HEK293 (cell line): ENCODE results near the gene SIMC1.

ENCODE experiments used
- CTCF ChIA-PET: fragments of 350-600 bp; formaldehyde crosslinking; extraction: SDS; loops from one replicate; lab custom pipeline; 2021; ENCODE audit warnings: antibody characterized with exemption; lab: Yijun Ruan, JAX
- POLR2A ChIA-PET: fragments of 300-600 bp; formaldehyde crosslinking; extraction: SDS; loops from one replicate; lab custom pipeline; 2020; ENCODE audit warnings: antibody characterized with exemption, inconsistent platforms; lab: Yijun Ruan, JAX
- H3K27ac ChIP-seq: fragments of 200-500 bp; sonication (Bioruptor generic); 2 replicates; pipeline ENCODE4 v1.5.1; 2014; ENCODE audit warnings: low read depth, low read length, control low read depth, inconsistent platforms; ENCODE audit errors: extremely low read depth
- H3K36me3 ChIP-seq, 2 experiments: fragments of 200-500 bp in 1 of 2; sonication (Bioruptor generic) in 1 of 2; 1 replicate in 1 of 2; 2 replicates in 1 of 2; pipeline ENCODE4 v1.5.1; 2014 to 2017; ENCODE audit warnings: inconsistent platforms in 2 of 2, low read length in 2 of 2; ENCODE audit not compliant: control insufficient read depth in 2 of 2, insufficient read depth in 1 of 2
- H3K4me1 ChIP-seq: fragments of 200-500 bp; sonication (Bioruptor generic); 2 replicates; pipeline ENCODE4 v1.5.1; 2014; ENCODE audit warnings: mild to moderate bottlenecking, low read length, inconsistent platforms; ENCODE audit not compliant: control insufficient read depth, insufficient read depth
- H3K4me3 ChIP-seq: 2 replicates; pipeline ENCODE4 v1.5.1; 2011; ENCODE audit warnings: low read depth, mild to moderate bottlenecking, control low read depth, low read length, moderate library complexity
- H3K9me3 ChIP-seq: fragments of 200-500 bp; sonication (Bioruptor generic); 2 replicates; pipeline ENCODE4 v1.5.1; 2014; ENCODE audit warnings: low read depth, low read length, inconsistent platforms; ENCODE audit not compliant: control insufficient read depth, insufficient read depth
- BCL11B ChIP-seq: fragments of 450-650 bp; formaldehyde crosslinking; IDR thresholded peaks from 2 replicates; pipeline ENCODE4 v1.5.1; 2016; ENCODE audit warnings: low read depth, missing biosample characterization, missing genetic modification characterization
- GLI4 ChIP-seq: fragments of 450-650 bp; formaldehyde crosslinking; IDR thresholded peaks from 2 replicates; pipeline ENCODE4 v1.5.1; 2016; ENCODE audit warnings: missing biosample characterization, missing genetic modification characterization
- KLF10 ChIP-seq: fragments of 450-650 bp; IDR thresholded peaks from 2 replicates; pipeline ENCODE4 v1.5.1; 2018; ENCODE audit warnings: missing biosample characterization, mild to moderate bottlenecking, missing genetic modification characterization
- SP3 ChIP-seq: fragments of 450-650 bp; formaldehyde crosslinking; IDR thresholded peaks from 2 replicates; pipeline ENCODE4 v1.5.1; 2016; ENCODE audit warnings: missing biosample characterization, missing genetic modification characterization
- SP7 ChIP-seq: fragments of 450-650 bp; formaldehyde crosslinking; IDR thresholded peaks from 2 replicates; pipeline ENCODE4 v1.5.1; 2016; ENCODE audit warnings: missing biosample characterization, missing genetic modification characterization
- WT1 ChIP-seq: fragments of 450-650 bp; formaldehyde crosslinking; IDR thresholded peaks from 2 replicates; pipeline ENCODE4 v1.5.1; 2016; ENCODE audit warnings: missing biosample characterization, missing genetic modification characterization
- ZBTB20 ChIP-seq: fragments of 450-650 bp; formaldehyde crosslinking; IDR thresholded peaks from 2 replicates; pipeline ENCODE4 v1.5.1; 2016; ENCODE audit warnings: missing biosample characterization, missing genetic modification characterization
- ZFHX2 ChIP-seq: fragments of 450-650 bp; formaldehyde crosslinking; conservative IDR thresholded peaks from 2 replicates; pipeline ENCODE4 v1.5.1; 2016; ENCODE audit warnings: missing biosample characterization, missing genetic modification characterization
- ZNF175 ChIP-seq: fragments of 450-650 bp; formaldehyde crosslinking; IDR thresholded peaks from 2 replicates; pipeline ENCODE4 v1.5.1; 2016; ENCODE audit warnings: missing biosample characterization, missing genetic modification characterization
- ZNF211 ChIP-seq: fragments of 450-650 bp; formaldehyde crosslinking; IDR thresholded peaks from 2 replicates; pipeline ENCODE4 v1.5.1; 2016; ENCODE audit warnings: low read depth, missing biosample characterization, missing genetic modification characterization
- ZNF311 ChIP-seq: fragments of 450-650 bp; formaldehyde crosslinking; IDR thresholded peaks from 2 replicates; pipeline ENCODE4 v1.5.1; 2017; ENCODE audit warnings: missing biosample characterization, missing genetic modification characterization, borderline replicate concordance
- ZNF600 ChIP-seq: fragments of 450-650 bp; formaldehyde crosslinking; IDR thresholded peaks from 2 replicates; pipeline ENCODE4 v1.5.1; 2016; ENCODE audit warnings: missing biosample characterization, missing genetic modification characterization
- ZNF660 ChIP-seq: fragments of 450-650 bp; IDR thresholded peaks from 2 replicates; pipeline ENCODE4 v1.5.1; 2018; ENCODE audit warnings: missing biosample characterization, mild to moderate bottlenecking, missing genetic modification characterization
- ZNF791 ChIP-seq: fragments of 450-650 bp; formaldehyde crosslinking; IDR thresholded peaks from 2 replicates; pipeline ENCODE4 v1.5.1; 2016; ENCODE audit warnings: missing biosample characterization, missing genetic modification characterization
- ZSCAN30 ChIP-seq: fragments of 450-650 bp; IDR thresholded peaks from 2 replicates; pipeline ENCODE4 v1.5.1; 2018; ENCODE audit warnings: missing biosample characterization, mild to moderate bottlenecking, missing genetic modification characterization, moderate library complexity
- TF ChIP-seq, protein P1 (sequence below): fragments of 450-650 bp; formaldehyde crosslinking; IDR thresholded peaks from 2 replicates; pipeline ENCODE4 v1.5.1; 2017; ENCODE audit warnings: missing biosample characterization, mild to moderate bottlenecking, missing genetic modification characterization, moderate library complexity
- TF ChIP-seq, protein P2 (sequence below): fragments of 450-650 bp; formaldehyde crosslinking; IDR thresholded peaks from 2 replicates; pipeline ENCODE4 v1.5.1; 2017; ENCODE audit warnings: missing biosample characterization, missing genetic modification characterization
- TF ChIP-seq, protein P3 (sequence below): fragments of 450-650 bp; formaldehyde crosslinking; IDR thresholded peaks from 2 replicates; pipeline ENCODE4 v1.5.1; 2016; ENCODE audit warnings: missing biosample characterization, missing genetic modification characterization
- TF ChIP-seq, protein P4 (sequence below): fragments of 450-650 bp; formaldehyde crosslinking; IDR thresholded peaks from 2 replicates; pipeline ENCODE4 v1.5.1; 2016; ENCODE audit warnings: missing biosample characterization, missing genetic modification characterization
- TF ChIP-seq, protein P5 (sequence below): fragments of 450-650 bp; formaldehyde crosslinking; IDR thresholded peaks from 2 replicates; pipeline ENCODE4 v1.5.1; 2016; ENCODE audit warnings: missing biosample characterization, missing genetic modification characterization

The SIMC1 gene

DNA sequence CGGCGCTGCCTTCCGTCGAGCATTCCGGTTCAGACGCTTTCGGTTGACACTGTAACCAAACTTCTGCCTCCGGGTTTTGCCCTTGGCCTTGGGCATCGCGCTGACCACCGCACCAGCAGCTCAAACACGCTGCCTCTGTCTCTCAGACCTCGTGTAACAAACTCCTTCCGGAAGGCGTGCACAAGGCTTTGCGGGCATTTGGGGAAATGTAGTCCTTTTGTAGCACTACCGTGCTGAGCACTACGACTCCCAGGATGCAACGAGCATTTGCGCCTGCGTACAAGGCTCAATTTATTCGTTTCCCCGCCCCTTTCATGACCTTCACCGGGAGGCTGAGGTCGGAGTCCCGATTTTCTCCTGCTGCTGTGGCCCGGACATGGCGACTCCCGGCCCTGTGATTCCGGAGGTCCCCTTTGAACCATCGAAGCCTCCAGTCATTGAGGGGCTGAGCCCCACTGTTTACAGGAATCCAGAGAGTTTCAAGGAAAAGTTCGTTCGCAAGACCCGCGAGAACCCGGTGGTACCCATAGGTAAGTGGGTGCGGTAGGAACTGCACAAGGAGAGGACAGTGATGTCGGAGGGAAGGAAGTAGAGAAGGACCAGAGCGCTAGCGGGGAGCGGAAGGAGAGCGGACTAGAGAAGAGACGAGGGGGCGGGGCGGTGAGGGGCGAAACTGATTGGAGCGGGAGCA is 150.4 kb downstream of the SIMC1 start, which contains the start of the genes HIGD2A and NOP16 (continued):
- TF ChIP-seq WT1 (tag by site-specific recombination): peak; percentile 67; the same call in 1 of the 2 replicates
- peak; percentile 73 for TF ChIP-seq ZFHX2 (tag by site-specific recombination)
- peak; percentile 99 for TF ChIP-seq SP3 (tag by site-specific recombination)
- TF ChIP-seq ZNF175: no peak
- no peak for TF ChIP-seq ZNF211 (tag by site-specific recombination)
- no peak for TF ChIP-seq BCL11B (tag by site-specific recombination)
- TF ChIP-seq GLI4: peak; percentile 95; the same call in 1 of the 2 replicates
- TF ChIP-seq ZNF311 (tag by site-specific recombination): no peak
- TF ChIP-seq ZNF600 (tag by site-specific recombination): peak; percentile 84

DNA sequence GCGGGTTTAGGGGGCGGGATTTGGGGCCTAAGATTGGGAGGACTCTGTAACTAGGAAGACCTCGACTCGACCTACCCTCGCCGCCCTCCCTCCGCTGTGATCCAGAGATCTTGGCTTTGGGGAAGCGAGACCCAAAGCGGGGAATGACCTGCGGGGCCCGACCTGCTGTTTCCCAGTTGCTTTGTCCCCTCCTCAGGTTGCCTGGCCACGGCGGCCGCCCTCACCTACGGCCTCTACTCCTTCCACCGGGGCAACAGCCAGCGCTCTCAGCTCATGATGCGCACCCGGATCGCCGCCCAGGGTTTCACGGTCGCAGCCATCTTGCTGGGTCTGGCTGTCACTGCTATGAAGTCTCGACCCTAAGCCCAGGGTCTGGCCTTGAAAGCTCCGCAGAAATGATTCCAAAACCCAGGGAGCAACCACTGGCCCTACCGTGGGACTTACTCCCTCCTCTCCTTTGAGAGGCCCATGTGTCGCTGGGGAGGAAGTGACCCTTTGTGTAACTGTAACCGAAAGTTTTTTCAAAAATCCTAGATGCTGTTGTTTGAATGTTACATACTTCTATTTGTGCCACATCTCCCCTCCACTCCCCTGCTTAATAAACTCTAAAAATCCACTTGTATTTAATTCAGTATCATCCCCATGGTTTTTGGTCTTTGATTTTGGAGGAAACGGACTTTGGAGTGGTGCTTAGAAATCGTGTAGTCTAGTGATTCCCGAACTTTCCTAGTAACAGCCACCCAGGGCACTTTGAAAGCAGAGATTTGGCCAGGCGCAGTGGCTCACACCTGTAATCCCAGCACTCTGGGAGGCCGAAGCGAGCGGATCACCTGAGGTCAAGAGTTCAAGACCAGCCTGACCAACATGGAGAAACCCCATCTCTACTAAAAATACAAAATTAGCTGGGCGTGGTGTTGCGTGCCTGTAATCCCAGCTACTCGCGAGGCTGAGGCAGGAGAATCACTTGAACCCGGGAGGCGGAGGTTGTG is 151.2 kb downstream of the SIMC1 start:
- Histone ChIP-seq H3K36me3 (peaks cover 0 to 68% of the 10 kb centered on the region in 2 experiments; a peak in 2 of 3 replicates), H3K4me3 (peak overlapping the region; percentile 67), H3K9me3 (no peaks in the 10 kb centered on the region), H3K4me1 (no peaks in the 10 kb centered on the region), H3K27ac (peak overlapping the region; percentile 67)
- POLR2A ChIA-PET: interaction anchor here (1.3 to 1.9 kb wide), 3 partner anchors 15 to 154 kb away, joined by 3 to 5 read pairs (median 4); partner anchors contain the start of gene FAF2
- CTCF ChIA-PET: interaction anchor here (0.7 to 1.0 kb wide), 2 partner anchors 215 to 900 kb away, joined by 3 to 4 read pairs; no protein-coding TSS in a partner anchor
- TF ChIP-seq ZSCAN30 (tag by site-specific recombination): 0 out of 2 replicates have a peak, but pooled peaks have one; percentile 48
- TF ChIP-seq, protein P1, sequence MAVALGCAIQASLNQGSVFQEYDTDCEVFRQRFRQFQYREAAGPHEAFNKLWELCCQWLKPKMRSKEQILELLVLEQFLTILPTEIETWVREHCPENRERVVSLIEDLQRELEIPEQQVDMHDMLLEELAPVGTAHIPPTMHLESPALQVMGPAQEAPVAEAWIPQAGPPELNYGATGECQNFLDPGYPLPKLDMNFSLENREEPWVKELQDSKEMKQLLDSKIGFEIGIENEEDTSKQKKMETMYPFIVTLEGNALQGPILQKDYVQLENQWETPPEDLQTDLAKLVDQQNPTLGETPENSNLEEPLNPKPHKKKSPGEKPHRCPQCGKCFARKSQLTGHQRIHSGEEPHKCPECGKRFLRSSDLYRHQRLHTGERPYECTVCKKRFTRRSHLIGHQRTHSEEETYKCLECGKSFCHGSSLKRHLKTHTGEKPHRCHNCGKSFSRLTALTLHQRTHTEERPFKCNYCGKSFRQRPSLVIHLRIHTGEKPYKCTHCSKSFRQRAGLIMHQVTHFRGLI (tag by site-specific recombination): no peak
- peak; percentile 72; the same call in 1 of the 2 replicates for TF ChIP-seq KLF10 (tag by site-specific recombination)
- no peak for TF ChIP-seq ZNF660 (tag by site-specific recombination)
- TF ChIP-seq, protein P2, sequence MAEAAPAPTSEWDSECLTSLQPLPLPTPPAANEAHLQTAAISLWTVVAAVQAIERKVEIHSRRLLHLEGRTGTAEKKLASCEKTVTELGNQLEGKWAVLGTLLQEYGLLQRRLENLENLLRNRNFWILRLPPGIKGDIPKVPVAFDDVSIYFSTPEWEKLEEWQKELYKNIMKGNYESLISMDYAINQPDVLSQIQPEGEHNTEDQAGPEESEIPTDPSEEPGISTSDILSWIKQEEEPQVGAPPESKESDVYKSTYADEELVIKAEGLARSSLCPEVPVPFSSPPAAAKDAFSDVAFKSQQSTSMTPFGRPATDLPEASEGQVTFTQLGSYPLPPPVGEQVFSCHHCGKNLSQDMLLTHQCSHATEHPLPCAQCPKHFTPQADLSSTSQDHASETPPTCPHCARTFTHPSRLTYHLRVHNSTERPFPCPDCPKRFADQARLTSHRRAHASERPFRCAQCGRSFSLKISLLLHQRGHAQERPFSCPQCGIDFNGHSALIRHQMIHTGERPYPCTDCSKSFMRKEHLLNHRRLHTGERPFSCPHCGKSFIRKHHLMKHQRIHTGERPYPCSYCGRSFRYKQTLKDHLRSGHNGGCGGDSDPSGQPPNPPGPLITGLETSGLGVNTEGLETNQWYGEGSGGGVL (tag by site-specific recombination): peak; percentile 91
- TF ChIP-seq, protein P3, sequence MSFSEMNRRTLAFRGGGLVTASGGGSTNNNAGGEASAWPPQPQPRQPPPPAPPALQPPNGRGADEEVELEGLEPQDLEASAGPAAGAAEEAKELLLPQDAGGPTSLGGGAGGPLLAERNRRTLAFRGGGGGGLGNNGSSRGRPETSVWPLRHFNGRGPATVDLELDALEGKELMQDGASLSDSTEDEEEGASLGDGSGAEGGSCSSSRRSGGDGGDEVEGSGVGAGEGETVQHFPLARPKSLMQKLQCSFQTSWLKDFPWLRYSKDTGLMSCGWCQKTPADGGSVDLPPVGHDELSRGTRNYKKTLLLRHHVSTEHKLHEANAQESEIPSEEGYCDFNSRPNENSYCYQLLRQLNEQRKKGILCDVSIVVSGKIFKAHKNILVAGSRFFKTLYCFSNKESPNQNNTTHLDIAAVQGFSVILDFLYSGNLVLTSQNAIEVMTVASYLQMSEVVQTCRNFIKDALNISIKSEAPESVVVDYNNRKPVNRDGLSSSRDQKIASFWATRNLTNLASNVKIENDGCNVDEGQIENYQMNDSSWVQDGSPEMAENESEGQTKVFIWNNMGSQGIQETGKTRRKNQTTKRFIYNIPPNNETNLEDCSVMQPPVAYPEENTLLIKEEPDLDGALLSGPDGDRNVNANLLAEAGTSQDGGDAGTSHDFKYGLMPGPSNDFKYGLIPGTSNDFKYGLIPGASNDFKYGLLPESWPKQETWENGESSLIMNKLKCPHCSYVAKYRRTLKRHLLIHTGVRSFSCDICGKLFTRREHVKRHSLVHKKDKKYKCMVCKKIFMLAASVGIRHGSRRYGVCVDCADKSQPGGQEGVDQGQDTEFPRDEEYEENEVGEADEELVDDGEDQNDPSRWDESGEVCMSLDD (tag by site-specific recombination): 0 out of 2 replicates have a peak, but pooled peaks have one; percentile 1
- TF ChIP-seq, protein P4, sequence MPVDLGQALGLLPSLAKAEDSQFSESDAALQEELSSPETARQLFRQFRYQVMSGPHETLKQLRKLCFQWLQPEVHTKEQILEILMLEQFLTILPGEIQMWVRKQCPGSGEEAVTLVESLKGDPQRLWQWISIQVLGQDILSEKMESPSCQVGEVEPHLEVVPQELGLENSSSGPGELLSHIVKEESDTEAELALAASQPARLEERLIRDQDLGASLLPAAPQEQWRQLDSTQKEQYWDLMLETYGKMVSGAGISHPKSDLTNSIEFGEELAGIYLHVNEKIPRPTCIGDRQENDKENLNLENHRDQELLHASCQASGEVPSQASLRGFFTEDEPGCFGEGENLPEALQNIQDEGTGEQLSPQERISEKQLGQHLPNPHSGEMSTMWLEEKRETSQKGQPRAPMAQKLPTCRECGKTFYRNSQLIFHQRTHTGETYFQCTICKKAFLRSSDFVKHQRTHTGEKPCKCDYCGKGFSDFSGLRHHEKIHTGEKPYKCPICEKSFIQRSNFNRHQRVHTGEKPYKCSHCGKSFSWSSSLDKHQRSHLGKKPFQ (tag by site-specific recombination): no peak
- no peak for TF ChIP-seq ZNF791 (tag by site-specific recombination)
- TF ChIP-seq, protein P5, sequence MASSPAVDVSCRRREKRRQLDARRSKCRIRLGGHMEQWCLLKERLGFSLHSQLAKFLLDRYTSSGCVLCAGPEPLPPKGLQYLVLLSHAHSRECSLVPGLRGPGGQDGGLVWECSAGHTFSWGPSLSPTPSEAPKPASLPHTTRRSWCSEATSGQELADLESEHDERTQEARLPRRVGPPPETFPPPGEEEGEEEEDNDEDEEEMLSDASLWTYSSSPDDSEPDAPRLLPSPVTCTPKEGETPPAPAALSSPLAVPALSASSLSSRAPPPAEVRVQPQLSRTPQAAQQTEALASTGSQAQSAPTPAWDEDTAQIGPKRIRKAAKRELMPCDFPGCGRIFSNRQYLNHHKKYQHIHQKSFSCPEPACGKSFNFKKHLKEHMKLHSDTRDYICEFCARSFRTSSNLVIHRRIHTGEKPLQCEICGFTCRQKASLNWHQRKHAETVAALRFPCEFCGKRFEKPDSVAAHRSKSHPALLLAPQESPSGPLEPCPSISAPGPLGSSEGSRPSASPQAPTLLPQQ (tag by site-specific recombination): 0 out of 2 replicates have a peak, but pooled peaks have one; percentile 5
- no peak for TF ChIP-seq ZNF311 (tag by site-specific recombination)
- TF ChIP-seq SP7 (tag by site-specific recombination): 0 out of 2 replicates have a peak, but pooled peaks have one; percentile 26
- TF ChIP-seq SP3 (tag by site-specific recombination): peak; percentile 2; the same call in 1 of the 2 replicates
- peak; percentile 77 for TF ChIP-seq ZBTB20 (tag by site-specific recombination)
